MM.1S (cell line): Measurements from ENCODE around the gene MST1.

ENCODE experiments used
- DNase-seq: peaks from one replicate; pipeline ENCODE4 v3.0.0-alpha.2; 2015
- H2AFZ ChIP-seq: fragments of 300-600 bp; sonication (generic); 2 replicates; pipeline ENCODE4 v1.6.0; 2016; ENCODE audit warnings: antibody characterized with exemption, low read length
- H3F3A ChIP-seq: fragments of 300-600 bp; sonication (generic); 2 replicates; pipeline ENCODE4 v1.6.1; 2016; ENCODE audit warnings: mild to moderate bottlenecking, antibody characterized with exemption, low read length, moderate library complexity, mixed read lengths; ENCODE audit not compliant: insufficient read depth
- H3K27ac ChIP-seq: fragments of 300-600 bp; sonication (generic); 2 replicates; pipeline ENCODE4 v1.5.1; 2016; ENCODE audit warnings: mild to moderate bottlenecking, low read length
- H3K27me3 ChIP-seq: fragments of 300-600 bp; sonication (generic); replicated peaks from 2 replicates; pipeline ENCODE4 v1.6.0; 2016; ENCODE audit warnings: low read length; ENCODE audit not compliant: insufficient read depth
- H3K36me3 ChIP-seq: fragments of 300-600 bp; sonication (generic); replicated peaks from 2 replicates; pipeline ENCODE4 v1.6.1; 2016; ENCODE audit warnings: mild to moderate bottlenecking, low read length, mixed read lengths; ENCODE audit not compliant: insufficient read depth
- H3K4me1 ChIP-seq: fragments of 300-600 bp; sonication (generic); 2 replicates; pipeline ENCODE4 v1.6.1; 2016; ENCODE audit warnings: low read length, mixed read lengths
- H3K4me2 ChIP-seq: fragments of 300-600 bp; sonication (generic); 2 replicates; pipeline ENCODE4 v1.6.0; 2016; ENCODE audit warnings: low read depth, low read length
- H3K4me3 ChIP-seq: fragments of 300-600 bp; sonication (generic); 2 replicates; pipeline ENCODE4 v1.5.1; 2016; ENCODE audit warnings: low read length, mixed read lengths
- H3K79me2 ChIP-seq: fragments of 300-600 bp; sonication (generic); 2 replicates; pipeline ENCODE4 v1.6.1; 2016; ENCODE audit warnings: mixed run types, low read length, mixed read lengths
- H3K9ac ChIP-seq: fragments of 300-600 bp; sonication (generic); 2 replicates; pipeline ENCODE4 v1.6.1; 2016; ENCODE audit warnings: low read length, mixed read lengths
- H3K9me2 ChIP-seq: fragments of 300-600 bp; sonication (generic); replicated peaks from 2 replicates; pipeline ENCODE4 v1.6.1; 2016; ENCODE audit warnings: mild to moderate bottlenecking, low read length, mixed read lengths; ENCODE audit not compliant: insufficient read depth
- H3K9me3 ChIP-seq: fragments of 300-600 bp; sonication (generic); replicated peaks from 2 replicates; pipeline ENCODE4 v1.6.1; 2016; ENCODE audit warnings: mild to moderate bottlenecking, low read length, mixed read lengths; ENCODE audit not compliant: insufficient read depth
- H4K20me1 ChIP-seq: fragments of 300-600 bp; sonication (generic); 2 replicates; pipeline ENCODE4 v1.6.1; 2016; ENCODE audit warnings: mild to moderate bottlenecking, low read length, moderate library complexity, mixed read lengths; ENCODE audit not compliant: insufficient read depth
- CTCF ChIP-seq: fragments of 300-600 bp; sonication (generic); IDR thresholded peaks from 2 replicates; pipeline ENCODE4 v1.5.1; 2016; ENCODE audit warnings: antibody characterized with exemption, low read length, mixed read lengths
- EZH2 ChIP-seq: fragments of 300-600 bp; sonication (generic); optimal IDR thresholded peaks from 2 replicates; pipeline ENCODE3; 2017; ENCODE audit warnings: low read depth, mild to moderate bottlenecking, antibody characterized with exemption, low read length, mixed read lengths
- EZH2phosphoT487 ChIP-seq: fragments of 300-600 bp; sonication (generic); IDR thresholded peaks from 2 replicates; pipeline ENCODE4 v1.6.1; 2018; ENCODE audit warnings: antibody characterized with exemption, low read length

Gene MST1

GRCh38 chr3:49711489-49711888, 22.2 kb upstream of the MST1 start:
- Histone ChIP-seq H3K4me2 (no peak overlapping the region), H3K27me3 (no peaks in the 10 kb centered on the region), H3K4me1 (no peaks in the 10 kb centered on the region), H3K27ac (no peak overlapping the region), H4K20me1 (no peaks in the 10 kb centered on the region), H3K36me3 (no peaks in the 10 kb centered on the region), H3K4me3 (no peak overlapping the region), H2AFZ (no peak overlapping the region), H3F3A (no peaks in the 10 kb centered on the region), H3K79me2 (no peaks in the 10 kb centered on the region), H3K9ac (no peak overlapping the region), H3K9me2 (no peaks in the 10 kb centered on the region), H3K9me3 (no peaks in the 10 kb centered on the region)
- no peak for TF ChIP-seq EZH2phosphoT487
- TF ChIP-seq CTCF = no peak
- no peak for TF ChIP-seq EZH2
- DNase-seq = no peak

DNA sequence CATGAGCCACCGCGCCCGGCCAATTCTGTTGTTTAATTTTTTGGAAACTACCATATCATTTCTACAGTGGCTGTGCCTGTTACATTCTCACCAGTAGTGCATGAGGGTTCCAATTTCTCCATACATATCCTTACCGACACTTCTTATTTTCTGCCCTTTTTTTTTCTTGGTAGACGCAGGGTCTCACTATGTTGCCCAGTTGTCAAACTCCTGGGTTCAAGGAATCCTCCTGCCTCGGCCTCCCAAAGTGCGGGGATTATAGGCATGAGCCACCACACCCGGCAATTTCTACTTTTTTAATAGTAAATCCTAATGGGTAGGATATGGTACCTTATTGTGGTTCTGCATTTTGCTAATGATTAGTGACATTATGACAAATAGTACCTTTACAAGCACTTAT, 20.6 kb upstream of the MST1 start:
- no peak overlapping the region for H2AFZ ChIP-seq
- no peak overlapping the region for H3K4me2 ChIP-seq
- no peak overlapping the region for H3K4me3 ChIP-seq
- no peaks in the 10 kb centered on the region for H3K9me2 ChIP-seq
- H3K4me1 ChIP-seq = no peaks in the 10 kb centered on the region
- no peaks in the 10 kb centered on the region for H3K36me3 ChIP-seq
- H3F3A ChIP-seq = no peaks in the 10 kb centered on the region
- no peaks in the 10 kb centered on the region for H3K9me3 ChIP-seq
- no peak overlapping the region for H3K27ac ChIP-seq
- H3K27me3 ChIP-seq = no peaks in the 10 kb centered on the region
- no peak overlapping the region for H3K9ac ChIP-seq
- no peak for DNase-seq
- no peaks in the 10 kb centered on the region for H3K79me2 ChIP-seq
- no peaks in the 10 kb centered on the region for H4K20me1 ChIP-seq
- TF ChIP-seq CTCF = no peak
- no peak for TF ChIP-seq EZH2phosphoT487
- no peak for TF ChIP-seq EZH2

DNA sequence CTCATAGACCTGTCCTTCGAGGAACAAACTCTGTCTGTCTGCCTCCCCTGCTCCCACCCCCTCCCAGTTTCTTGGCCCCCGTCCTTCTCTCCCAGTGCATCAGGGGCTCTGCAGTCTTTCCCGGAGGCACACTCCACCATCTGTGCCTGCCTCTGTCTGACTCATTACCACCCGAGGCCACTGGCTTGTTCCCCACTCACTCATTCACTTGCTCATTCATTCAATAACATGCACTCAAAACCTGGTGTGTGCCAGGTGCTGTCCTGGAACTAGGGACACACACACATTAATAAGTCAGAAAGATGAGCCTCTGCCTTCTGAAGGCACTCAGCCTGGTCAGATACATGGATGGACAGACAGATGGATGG, 17.8 kb upstream of the MST1 start:
- DNase-seq = no peak
- Histone ChIP-seq H3K79me2 (no peaks in the 10 kb centered on the region), H4K20me1 (no peaks in the 10 kb centered on the region), H3K9me2 (no peaks in the 10 kb centered on the region), H3K9ac (no peak overlapping the region), H2AFZ (no peak overlapping the region), H3K27me3 (no peaks in the 10 kb centered on the region), H3K36me3 (no peaks in the 10 kb centered on the region), H3K4me3 (no peak overlapping the region), H3K4me1 (no peaks in the 10 kb centered on the region), H3K4me2 (no peak overlapping the region), H3K9me3 (no peaks in the 10 kb centered on the region), H3K27ac (no peak overlapping the region), H3F3A (no peaks in the 10 kb centered on the region)
- no peak for TF ChIP-seq CTCF
- no peak for TF ChIP-seq EZH2
- no peak for TF ChIP-seq EZH2phosphoT487
